HCT116 (cell line): ENCODE measurements around the gene GRIN2A. TPM values are rescaled to one million over a fixed set of nuclear protein-coding genes. Genes with fewer than 3 reads are reported as not detected.

ENCODE experiments used
- ATAC-seq: fragments of 200-7000 bp; cut with Tn5 transposase; 2 replicates; pipeline ENCODE4 v1.9.1; 2020; ENCODE audit warnings: mild to moderate bottlenecking, moderate library complexity
- BruUV-seq: library from RNA; stranded (reverse); fragments of 400-500 nt; replicated peaks from 2 replicates; lab custom pipeline; 2021; lab: Mats Ljungman, UMichigan
- CTCF ChIA-PET: fragments of 300-600 bp; sonication (Branson Sonifier 250); formaldehyde crosslinking; loops from one replicate; lab custom pipeline; 2021; ENCODE audit warnings: antibody characterized with exemption; lab: Charles Lee
- POLR2A ChIA-PET: fragments of 300-600, 350-600 bp; sonication (Branson Sonifier 250); formaldehyde crosslinking; loops from one replicate; lab custom pipeline; 2021; ENCODE audit warnings: antibody characterized with exemption; lab: Charles Lee
- RAD21 ChIA-PET, 2 experiments: fragments of 300-600 bp; sonication (Branson Sonifier 250); formaldehyde crosslinking; loops; one replicate each; lab custom pipeline; 2023; ENCODE audit warnings: low total read pairs in 2 of 2; ENCODE audit not compliant: uncharacterized antibody in 2 of 2, unreplicated experiment in 2 of 2, low non-redundant PET in 1 of 2; lab: Charles Lee
- DNase-seq: peaks from one replicate; pipeline ENCODE4 v3.0.0-alpha.2; 2010; ENCODE audit warnings: low read depth, low spot score
- H2AFZ ChIP-seq: fragments of 200-600 bp; shearing (Covaris generic), sonication (generic); 2 replicates; pipeline ENCODE4 v1.6.1; 2017; ENCODE audit warnings: low read depth, mixed run types, mixed read lengths, antibody characterized with exemption, low read length; ENCODE audit not compliant: poor library complexity, severe bottlenecking
- H3K27ac ChIP-seq: 2 replicates; pipeline ENCODE4 v1.5.1; 2012; ENCODE audit warnings: low read depth, low read length
- H3K27me3 ChIP-seq: fragments of 200-600 bp; sonication (generic); 2 replicates; pipeline ENCODE4 v1.6.1; 2016; ENCODE audit warnings: mixed run types, low read length, mixed read lengths; ENCODE audit not compliant: insufficient read depth
- H3K36me3 ChIP-seq, 2 experiments: fragments of 200-500 bp in 1 of 2; fragments of 200-600 bp in 1 of 2; sonication (Bioruptor generic) in 1 of 2; sonication (generic) in 1 of 2; 2 replicates each; pipeline versions ENCODE4 v1.5.1 to v1.6.1; 2014 to 2016; ENCODE audit warnings: low read length in 2 of 2, inconsistent platforms in 1 of 2, mixed read lengths in 1 of 2, mixed run types in 1 of 2; ENCODE audit not compliant: insufficient read depth in 2 of 2, control insufficient read depth in 1 of 2
- H3K4me1 ChIP-seq, 2 experiments: fragments of 200-600 bp in 1 of 2; sonication (generic) in 1 of 2; 2 replicates each; pipeline versions ENCODE4 v1.5.1 to v1.6.1; 2012 to 2017; ENCODE audit warnings: low read length in 2 of 2, inconsistent platforms in 1 of 2, mild to moderate bottlenecking in 1 of 2, mixed read lengths in 1 of 2, mixed run types in 1 of 2, moderate library complexity in 1 of 2; ENCODE audit not compliant: insufficient read depth in 2 of 2, control insufficient read depth in 1 of 2
- H3K4me2 ChIP-seq: fragments of 200-600 bp; sonication (generic); 2 replicates; pipeline ENCODE4 v1.6.1; 2017; ENCODE audit warnings: mixed run types, low read length, mixed read lengths
- H3K4me3 ChIP-seq, 2 experiments: fragments of 200-600 bp in 1 of 2; sonication (generic) in 1 of 2; replicated peaks in 1 of 2; 2 replicates each; pipeline ENCODE4 v1.5.1; 2011 to 2016; ENCODE audit warnings: low read length in 2 of 2, control low read depth in 1 of 2, low read depth in 1 of 2, mild to moderate bottlenecking in 1 of 2, mixed read lengths in 1 of 2, mixed run types in 1 of 2
- H3K79me2 ChIP-seq: fragments of 200-600 bp; sonication (generic); 2 replicates; pipeline ENCODE4 v1.6.1; 2017; ENCODE audit warnings: mild to moderate bottlenecking, mixed run types, low read length, moderate library complexity, mixed read lengths; ENCODE audit not compliant: insufficient read depth
- H3K9ac ChIP-seq: fragments of 200-600 bp; sonication (generic); 2 replicates; pipeline ENCODE4 v1.6.1; 2016; ENCODE audit warnings: low read length, mixed read lengths
- H3K9me2 ChIP-seq: fragments of 200-600 bp; sonication (generic), shearing (Covaris generic); 2 replicates; pipeline ENCODE4 v1.6.1; 2017; ENCODE audit warnings: mixed run types, mild to moderate bottlenecking, moderate library complexity; ENCODE audit not compliant: insufficient read depth
- H3K9me3 ChIP-seq, 2 experiments: fragments of 200-500 bp in 1 of 2; fragments of 200-600 bp in 1 of 2; sonication (Bioruptor generic) in 1 of 2; sonication (generic) in 1 of 2; 2 replicates each; pipeline ENCODE4 v1.6.1; 2014 to 2017; ENCODE audit warnings: low read length in 2 of 2, mixed read lengths in 2 of 2, inconsistent platforms in 1 of 2, low read depth in 1 of 2, mild to moderate bottlenecking in 1 of 2, mixed run types in 1 of 2, moderate library complexity in 1 of 2; ENCODE audit not compliant: control insufficient read depth in 1 of 2, insufficient read depth in 1 of 2
- H4K20me1 ChIP-seq: fragments of 200-600 bp; sonication (generic), shearing (Covaris generic); 2 replicates; pipeline ENCODE4 v1.6.1; 2017; ENCODE audit warnings: mixed run types, mild to moderate bottlenecking, moderate library complexity; ENCODE audit not compliant: insufficient read depth
- CBX3 ChIP-seq: IDR thresholded peaks from 2 replicates; pipeline ENCODE4 v1.6.1; 2012; ENCODE audit warnings: low read depth
- CTCF ChIP-seq, 3 experiments: fragments of 200-600 bp in 1 of 3; sonication (generic) in 1 of 3; IDR thresholded peaks in 2 of 3; conservative IDR thresholded peaks in 1 of 3; 2 replicates each; pipeline ENCODE4 v1.5.1; 2012 to 2017; ENCODE audit warnings: low read depth in 2 of 3, low read length in 2 of 3, antibody characterized with exemption in 1 of 3, borderline replicate concordance in 1 of 3, control low read depth in 1 of 3, mild to moderate bottlenecking in 1 of 3, mixed read lengths in 1 of 3, mixed run types in 1 of 3, moderate library complexity in 1 of 3; ENCODE audit not compliant: insufficient read depth in 1 of 3
- EZH2 ChIP-seq: fragments of 200-600 bp; sonication (generic); IDR thresholded peaks from 2 replicates; pipeline ENCODE4 v1.6.1; 2017; ENCODE audit warnings: antibody characterized with exemption, mixed run types
- FOSL1 ChIP-seq: IDR thresholded peaks from 2 replicates; pipeline ENCODE4 v1.6.1; 2012; ENCODE audit warnings: low read depth
- POLR2A ChIP-seq: IDR thresholded peaks from 2 replicates; pipeline ENCODE4 v1.7.0; 2011; ENCODE audit warnings: borderline replicate concordance; ENCODE audit not compliant: insufficient read depth, insufficient read length; ENCODE audit errors: extremely low read depth
- POLR2AphosphoS5 ChIP-seq: IDR thresholded peaks from 2 replicates; pipeline ENCODE4 v1.6.1; 2011; ENCODE audit warnings: mild to moderate bottlenecking, low read depth, low read length, moderate library complexity
- REST ChIP-seq: IDR thresholded peaks from 2 replicates; pipeline ENCODE4 v1.6.1; 2012; ENCODE audit warnings: low read depth
- ZNF274 ChIP-seq: fragments of 200-500 bp; sonication (Bioruptor generic); IDR thresholded peaks from 2 replicates; pipeline ENCODE4 v1.6.1; 2014; ENCODE audit warnings: mild to moderate bottlenecking, low read depth, low read length, inconsistent platforms
- intact Hi-C: fragments of 100-400 bp; cut with micrococcal nuclease; formaldehyde crosslinking; loops from 2 replicates; pipeline ENCODE4 v1.10.0; 2022
- total RNA-seq: library from RNA; stranded (reverse); gene quantifications from one replicate; pipeline ENCODE4 v1.2.1, GENCODE V29; 2021; ENCODE audit not compliant: unreplicated experiment

The GRIN2A gene
- total RNA-seq, 1 experiment from 2014 or later, result 0.02 TPM

GRCh38 chr16:10088380-10088793 lies 93.8 kb downstream of the GRIN2A start:
- ATAC-seq (no peak), DNase-seq (no peak)
- CTCF ChIA-PET, result no interaction called here
- no peaks in the 10 kb centered on the region for H3K36me3 ChIP-seq
- H3K4me1 ChIP-seq, result no peaks in the 10 kb centered on the region
- H3K79me2 ChIP-seq, result no peaks in the 10 kb centered on the region
- RAD21 ChIA-PET, result no interaction called here
- H3K9ac ChIP-seq, result no peak overlapping the region
- no peaks in the 10 kb centered on the region for H4K20me1 ChIP-seq
- no peak overlapping the region for H3K27ac ChIP-seq
- no TSS peak for BruUV-seq
- H3K9me3 ChIP-seq, result no peaks in the 10 kb centered on the region
- intact Hi-C loops, result no loop called here
- H3K4me2 ChIP-seq, result no peak overlapping the region
- peaks cover 3% of the 10 kb centered on the region; the same call in 1 of the 2 replicates for H3K27me3 ChIP-seq
- no peak overlapping the region for H2AFZ ChIP-seq
- H3K4me3 ChIP-seq, result no peak overlapping the region
- H3K9me2 ChIP-seq, result no peaks in the 10 kb centered on the region
- POLR2A ChIA-PET, result no interaction called here
- no peak for TF ChIP-seq FOSL1
- no peak for TF ChIP-seq EZH2
- no peak for TF ChIP-seq REST
- TF ChIP-seq POLR2AphosphoS5, result no peak
- TF ChIP-seq CBX3, result no peak

GRCh38 chr16:10087151-10087550 lies 95.1 kb downstream of the GRIN2A start:
- Histone ChIP-seq H3K4me2 (no peak overlapping the region), H3K4me3 (no peak overlapping the region), H3K27me3 (no peaks in the 10 kb centered on the region; the same call in 1 of the 2 replicates), H3K36me3 (no peaks in the 10 kb centered on the region), H2AFZ (no peak overlapping the region), H4K20me1 (no peaks in the 10 kb centered on the region), H3K79me2 (no peaks in the 10 kb centered on the region), H3K9me2 (no peaks in the 10 kb centered on the region), H3K9ac (no peak overlapping the region), H3K27ac (no peak overlapping the region), H3K9me3 (no peaks in the 10 kb centered on the region), H3K4me1 (no peaks in the 10 kb centered on the region)
- ATAC-seq (no peak), DNase-seq (no peak)
- ChIA-PET RAD21 (no interaction called here), CTCF (no interaction called here), POLR2A (no interaction called here)
- intact Hi-C loops, result no loop called here
- BruUV-seq, result no TSS peak
- TF ChIP-seq POLR2A, result no peak
- no peak for TF ChIP-seq CTCF (IDR thresholded peaks at IDR 0.05 in 2 of 3, conservative IDR thresholded peaks at IDR 0.05 in 1 of 3; ENCODE audit: borderline replicate concordance in 1 of 3, insufficient read depth in 1 of 3, low read depth in 2 of 3, low read length in 2 of 3)
- TF ChIP-seq POLR2AphosphoS5, result no peak
- TF ChIP-seq REST, result no peak
- no peak for TF ChIP-seq ZNF274
